ENCODE measurements around the gene IFITM1.
"Not testable (repeated sequence)": the region's sequence is repeated elsewhere in the genome, so short reads cannot be mapped to it uniquely, and the experiment has no call there.

IFITM1 gene

DNA sequence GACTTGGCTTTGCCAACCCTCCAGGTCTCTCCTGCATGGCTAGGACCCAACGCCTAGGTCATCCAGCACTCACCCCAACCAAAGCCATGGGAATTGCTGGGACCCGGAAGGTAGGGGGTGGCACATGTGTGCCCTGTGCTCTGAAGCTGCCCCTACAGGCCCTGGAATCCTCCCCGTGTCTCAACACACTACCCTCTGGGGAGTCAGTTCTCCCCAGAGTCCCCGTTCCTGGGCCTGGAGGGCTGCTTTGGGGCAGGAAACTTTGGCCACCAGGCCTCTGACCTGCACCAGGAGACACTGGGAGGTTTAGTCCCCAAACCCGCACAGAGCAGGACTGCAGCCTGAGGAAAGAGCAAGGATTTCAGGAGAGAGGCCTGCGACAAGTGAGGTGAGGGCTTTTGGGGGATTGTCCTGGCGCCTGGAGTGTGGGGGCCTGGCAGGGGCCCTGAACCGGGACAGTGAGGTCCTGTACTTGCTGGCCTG is 495 bp upstream of the IFITM1 start:
- Histone ChIP-seq H3K4me1 (ENCODE audit: control insufficient read depth, insufficient read depth, low read length) (peaks cover 27% of the 10 kb centered on the region), H3K27ac (ENCODE audit: low read length) (peak overlapping the region; percentile 41), H3K9ac (ENCODE audit: low read length in 2 of 2) (peak overlapping the region in 1 of 2 donors; percentile 38), H3K9me3 (ENCODE audit: control insufficient read depth in 2 of 2, low read length in 2 of 2) (no peaks in the 10 kb centered on the region), H3K27me3 (ENCODE audit: control insufficient read depth in 1 of 2, insufficient read depth in 2 of 2, low read length in 2 of 2) (peaks cover 2 to 16% of the 10 kb centered on the region in 2 donors), H3K4me3 (ENCODE audit: low read length in 2 of 2) (peak overlapping the region; percentile 5 to 71), H3K36me3 (ENCODE audit: control insufficient read depth in 2 of 2, insufficient read depth in 2 of 2, low read length in 2 of 2) (no peaks in the 10 kb centered on the region)

DNA sequence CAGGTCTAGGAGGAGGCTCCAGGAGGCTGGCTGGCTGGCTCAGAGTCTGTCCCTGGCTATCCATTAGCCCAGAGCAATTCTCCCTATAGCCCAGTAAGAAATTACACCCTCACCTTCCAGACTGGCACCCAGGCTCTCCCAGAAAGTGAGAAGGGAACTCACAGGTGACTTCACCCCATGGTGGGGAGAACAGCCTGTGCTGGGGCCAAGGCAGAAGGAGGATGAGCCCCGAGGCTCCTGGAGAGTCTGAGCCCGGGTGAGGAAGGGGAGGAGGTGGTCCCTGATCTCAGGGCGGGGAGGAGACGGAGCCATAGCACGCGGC is 675 bp downstream of the IFITM1 start:
- Histone ChIP-seq H3K27ac (ENCODE audit: low read length) (peak overlapping the region; percentile 41), H3K9ac (ENCODE audit: low read length in 2 of 2) (peak overlapping the region in 1 of 2 donors; percentile 57), H3K27me3 (ENCODE audit: control insufficient read depth in 1 of 2, insufficient read depth in 2 of 2, low read length in 2 of 2) (peaks cover 2 to 16% of the 10 kb centered on the region in 2 donors), H3K4me1 (ENCODE audit: control insufficient read depth, insufficient read depth, low read length) (peaks cover 30% of the 10 kb centered on the region), H3K4me3 (ENCODE audit: low read length in 2 of 2) (peak overlapping the region; percentile 60 to 71)
- H3K36me3 ChIP-seq (ENCODE audit: control insufficient read depth in 2 of 2, insufficient read depth in 2 of 2, low read length in 2 of 2); H3K9me3 ChIP-seq (ENCODE audit: control insufficient read depth in 2 of 2, low read length in 2 of 2): not testable (repeated sequence)

DNA sequence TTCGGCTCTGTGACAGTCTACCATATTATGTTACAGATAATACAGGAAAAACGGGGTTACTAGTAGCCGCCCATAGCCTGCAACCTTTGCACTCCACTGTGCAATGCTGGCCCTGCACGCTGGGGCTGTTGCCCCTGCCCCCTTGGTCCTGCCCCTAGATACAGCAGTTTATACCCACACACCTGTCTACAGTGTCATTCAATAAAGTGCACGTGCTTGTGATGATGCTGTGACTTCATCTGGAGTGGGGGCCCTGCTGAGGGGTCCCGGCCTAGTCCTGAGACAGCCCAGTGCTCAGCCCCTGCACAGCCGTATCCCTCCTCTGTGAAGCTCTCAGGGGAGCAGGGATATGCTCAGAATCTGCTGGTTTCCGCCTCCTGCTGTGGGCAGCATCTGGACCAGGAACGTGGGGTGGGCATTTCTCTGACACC is 1.2 kb downstream of the IFITM1 start:
- Histone ChIP-seq H3K27me3 (ENCODE audit: control insufficient read depth in 1 of 2, insufficient read depth in 2 of 2, low read length in 2 of 2) (peaks cover 2 to 16% of the 10 kb centered on the region in 2 donors), H3K4me3 (ENCODE audit: low read length in 2 of 2) (peak overlapping the region in 1 of 2 donors; percentile 71), H3K27ac (ENCODE audit: low read length) (peak overlapping the region; percentile 31), H3K4me1 (ENCODE audit: control insufficient read depth, insufficient read depth, low read length) (peaks cover 27% of the 10 kb centered on the region), H3K9me3 (ENCODE audit: control insufficient read depth in 2 of 2, low read length in 2 of 2) (no peaks in the 10 kb centered on the region), H3K36me3 (ENCODE audit: control insufficient read depth in 2 of 2, insufficient read depth in 2 of 2, low read length in 2 of 2) (no peaks in the 10 kb centered on the region), H3K9ac (ENCODE audit: low read length in 2 of 2) (peak overlapping the region in 1 of 2 donors; percentile 37)

DNA sequence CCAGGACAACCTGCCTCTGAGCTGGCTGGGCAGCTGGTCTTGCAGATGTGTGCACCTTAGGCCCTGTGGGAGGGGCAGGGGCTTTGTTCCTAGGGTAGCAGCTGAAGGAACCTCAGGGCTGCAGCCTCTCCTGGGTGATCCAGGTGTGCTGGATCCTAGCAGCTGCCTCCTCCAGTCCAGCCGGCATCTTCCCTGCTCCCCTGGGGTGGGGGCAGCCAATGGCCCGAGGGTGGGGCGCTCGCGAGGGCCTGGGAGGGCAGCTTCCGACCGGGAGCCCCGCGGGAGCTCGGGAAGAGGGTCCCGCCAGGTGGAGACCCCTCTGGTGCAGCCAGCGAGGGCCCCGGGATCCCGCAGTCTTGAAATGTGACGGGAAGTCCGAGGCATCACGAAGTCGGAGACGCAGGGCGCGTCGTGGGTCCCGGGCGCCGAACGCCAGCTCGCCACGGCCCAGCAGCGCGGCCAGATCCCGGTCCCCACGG is 1.7 kb downstream of the IFITM1 start:
- H3K27me3 ChIP-seq (ENCODE audit: control insufficient read depth in 1 of 2, insufficient read depth in 2 of 2, low read length in 2 of 2): peaks cover 2 to 16% of the 10 kb centered on the region in 2 donors
- no peaks in the 10 kb centered on the region for H3K9me3 ChIP-seq (ENCODE audit: control insufficient read depth in 2 of 2, low read length in 2 of 2)
- peak overlapping the region in 1 of 2 donors; percentile 37 for H3K9ac ChIP-seq (ENCODE audit: low read length in 2 of 2)
- H3K4me3 ChIP-seq (ENCODE audit: low read length in 2 of 2): peak overlapping the region in 1 of 2 donors; percentile 71
- H3K27ac ChIP-seq (ENCODE audit: low read length): peak overlapping the region; percentile 31
- peaks cover 26% of the 10 kb centered on the region for H3K4me1 ChIP-seq (ENCODE audit: control insufficient read depth, insufficient read depth, low read length)
- H3K36me3 ChIP-seq (ENCODE audit: control insufficient read depth in 2 of 2, insufficient read depth in 2 of 2, low read length in 2 of 2): no peaks in the 10 kb centered on the region

DNA sequence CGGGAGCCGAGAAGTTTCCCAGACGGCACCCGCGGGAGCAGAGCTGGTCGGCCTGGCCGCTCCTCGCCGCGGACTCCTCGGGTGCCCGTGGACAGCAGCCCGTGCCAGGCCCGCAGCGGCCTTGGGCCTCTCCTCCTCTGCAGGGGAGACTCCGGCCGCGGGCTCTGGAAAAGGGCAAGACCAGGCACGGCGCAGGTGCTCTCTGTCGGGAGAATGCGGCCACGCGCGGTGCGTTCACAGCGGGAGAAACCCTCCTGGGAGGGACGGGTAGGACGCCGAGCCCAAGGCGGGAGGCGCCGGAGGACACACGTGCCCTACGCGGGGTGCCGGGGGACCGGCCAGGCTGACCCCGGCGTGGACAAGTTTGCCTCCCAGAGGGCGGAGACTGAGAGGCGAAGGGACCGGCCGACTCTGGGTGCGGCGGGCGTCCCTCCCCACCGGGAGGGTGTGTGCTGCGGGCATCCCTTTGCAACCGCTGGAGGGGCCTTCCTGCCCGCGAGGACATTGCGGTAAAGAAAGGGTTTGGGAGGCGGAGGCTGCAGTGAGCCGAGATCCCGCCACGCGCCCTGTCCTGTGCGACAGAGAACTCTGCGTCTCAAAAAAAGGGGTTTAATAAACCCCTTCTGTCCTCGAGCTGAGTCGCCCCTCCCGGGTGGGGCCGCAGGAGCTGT is 2.3 kb downstream of the IFITM1 start:
- peaks cover 2 to 16% of the 10 kb centered on the region in 2 donors for H3K27me3 ChIP-seq (ENCODE audit: control insufficient read depth in 1 of 2, insufficient read depth in 2 of 2, low read length in 2 of 2)
- H3K36me3 ChIP-seq (ENCODE audit: control insufficient read depth in 2 of 2, insufficient read depth in 2 of 2, low read length in 2 of 2): no peaks in the 10 kb centered on the region
- no peaks in the 10 kb centered on the region for H3K9me3 ChIP-seq (ENCODE audit: control insufficient read depth in 2 of 2, low read length in 2 of 2)
- peak overlapping the region in 1 of 2 donors; percentile 71 for H3K4me3 ChIP-seq (ENCODE audit: low read length in 2 of 2)
- peaks cover 26% of the 10 kb centered on the region for H3K4me1 ChIP-seq (ENCODE audit: control insufficient read depth, insufficient read depth, low read length)
- peak overlapping the region in 1 of 2 donors; percentile 15 for H3K9ac ChIP-seq (ENCODE audit: low read length in 2 of 2)
- no peak overlapping the region for H3K27ac ChIP-seq (ENCODE audit: low read length)

DNA sequence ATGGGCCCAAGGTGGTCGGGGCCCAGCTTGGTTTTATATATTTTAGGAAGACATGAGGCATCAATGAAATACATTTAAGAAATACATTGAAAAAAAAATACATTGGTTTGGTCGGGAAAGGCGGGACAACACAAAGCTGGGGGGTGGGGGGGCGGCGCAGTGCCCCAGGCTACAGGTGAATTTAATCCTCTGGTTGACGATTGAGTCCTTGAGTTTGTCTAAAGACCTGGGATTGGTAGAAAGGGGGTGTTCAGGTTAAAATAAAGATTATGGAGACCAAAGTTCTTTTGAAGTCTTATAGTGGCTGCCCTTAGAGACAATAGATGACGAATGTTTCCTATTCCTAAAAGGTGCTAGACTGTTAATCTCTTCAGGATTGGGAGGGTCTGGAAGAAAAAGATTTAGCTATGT is 3.1 kb downstream of the IFITM1 start:
- no peak overlapping the region for H3K4me3 ChIP-seq (ENCODE audit: low read length in 2 of 2)
- H3K27ac ChIP-seq (ENCODE audit: low read length): no peak overlapping the region

DNA sequence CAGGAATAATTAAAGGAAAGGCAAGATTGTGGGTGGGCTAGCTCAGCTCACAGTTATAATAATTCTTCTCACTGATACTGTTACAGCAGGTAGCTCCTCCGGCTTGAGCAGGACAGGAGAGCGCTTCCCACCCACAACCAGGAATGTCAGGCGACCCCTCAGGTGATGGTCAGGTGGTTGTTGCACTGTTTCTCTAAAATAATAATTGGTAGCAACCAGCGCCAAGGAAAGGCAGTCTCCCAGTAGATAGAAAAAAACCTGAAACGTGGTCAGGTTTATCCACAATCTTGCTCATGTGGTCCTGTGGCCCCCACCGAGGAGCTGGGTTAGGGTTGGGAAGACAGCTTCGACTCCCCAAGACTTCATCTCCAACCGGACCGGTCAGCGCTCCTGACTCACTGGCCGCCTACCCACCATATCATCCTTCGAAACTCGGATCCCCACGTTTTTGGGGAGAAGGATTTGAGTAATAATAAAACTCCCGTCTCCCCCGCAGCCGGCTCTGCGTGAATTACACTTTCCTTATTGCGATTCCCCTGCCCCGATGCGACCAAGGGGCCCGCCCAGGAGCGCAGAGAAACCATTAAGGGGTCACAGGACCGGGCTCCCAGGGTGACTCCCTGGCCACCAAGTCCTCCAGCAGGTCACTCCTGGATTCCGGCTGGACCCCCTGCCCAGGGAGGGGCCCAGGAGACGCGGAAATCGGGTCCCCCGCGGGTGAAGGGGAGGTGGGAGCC is 4.0 kb downstream of the IFITM1 start:
- H3K9me3 ChIP-seq (ENCODE audit: control insufficient read depth in 2 of 2, low read length in 2 of 2); H3K36me3 ChIP-seq (ENCODE audit: control insufficient read depth in 2 of 2, insufficient read depth in 2 of 2, low read length in 2 of 2); H3K9ac ChIP-seq (ENCODE audit: low read length in 2 of 2): not testable (repeated sequence)
- peaks cover 2 to 16% of the 10 kb centered on the region in 2 donors for H3K27me3 ChIP-seq (ENCODE audit: control insufficient read depth in 1 of 2, insufficient read depth in 2 of 2, low read length in 2 of 2)
- peak overlapping the region in 1 of 2 donors; percentile 22 for H3K4me3 ChIP-seq (ENCODE audit: low read length in 2 of 2)
- peaks cover 19% of the 10 kb centered on the region for H3K4me1 ChIP-seq (ENCODE audit: control insufficient read depth, insufficient read depth, low read length)
- peak overlapping the region; percentile 11 for H3K27ac ChIP-seq (ENCODE audit: low read length)

More for the DNA sequence above, 3.1 kb downstream of the IFITM1 start:
- Histone ChIP-seq H3K9ac (ENCODE audit: low read length in 2 of 2) (no peak overlapping the region), H3K27me3 (ENCODE audit: control insufficient read depth in 1 of 2, insufficient read depth in 2 of 2, low read length in 2 of 2) (peaks cover 2 to 16% of the 10 kb centered on the region in 2 donors), H3K36me3 (ENCODE audit: control insufficient read depth in 2 of 2, insufficient read depth in 2 of 2, low read length in 2 of 2) (no peaks in the 10 kb centered on the region), H3K4me1 (ENCODE audit: control insufficient read depth, insufficient read depth, low read length) (peaks cover 23% of the 10 kb centered on the region), H3K9me3 (ENCODE audit: control insufficient read depth in 2 of 2, low read length in 2 of 2) (no peaks in the 10 kb centered on the region)

DNA sequence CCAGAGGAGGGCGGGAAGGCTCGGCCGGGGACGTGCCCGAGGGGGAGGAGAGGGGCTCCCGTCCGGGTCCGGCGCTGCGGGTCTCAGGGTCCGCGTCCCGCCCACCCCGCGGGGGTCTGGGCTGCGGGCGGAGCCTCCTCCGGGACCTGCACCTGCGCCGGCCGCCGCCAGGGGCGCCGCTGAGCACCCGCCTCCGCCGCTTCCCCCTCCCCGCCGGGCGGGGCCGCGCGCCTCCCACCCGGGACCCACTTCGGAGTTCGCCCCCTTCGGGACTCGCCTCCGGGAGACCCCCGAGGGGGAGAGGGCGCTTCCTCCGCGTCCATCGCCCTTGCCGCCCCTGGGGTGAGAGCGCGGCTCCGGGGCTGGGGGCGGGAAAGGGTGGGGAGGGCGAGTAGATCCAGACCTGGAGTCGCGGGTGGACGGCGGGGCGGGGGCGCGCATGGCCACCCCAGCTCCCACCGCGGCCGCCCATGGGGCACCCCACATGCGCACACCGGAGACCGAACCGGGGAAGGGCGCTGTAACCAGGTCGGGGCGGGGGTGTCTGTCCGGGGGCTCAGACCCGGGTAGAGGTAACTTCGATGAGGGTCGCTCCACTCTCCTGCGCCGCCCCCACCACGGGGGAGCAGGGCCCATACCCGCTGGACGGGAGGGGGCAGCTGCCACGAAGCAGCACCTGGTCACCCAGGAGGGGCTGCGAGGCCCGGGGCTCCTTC is 4.7 kb downstream of the IFITM1 start:
- peak overlapping the region in 1 of 2 donors; percentile 55 for H3K9ac ChIP-seq (ENCODE audit: low read length in 2 of 2)
- not testable (repeated sequence) for H3K9me3 ChIP-seq (ENCODE audit: control insufficient read depth in 2 of 2, low read length in 2 of 2); H3K36me3 ChIP-seq (ENCODE audit: control insufficient read depth in 2 of 2, insufficient read depth in 2 of 2, low read length in 2 of 2)
- peaks cover 2 to 16% of the 10 kb centered on the region in 2 donors for H3K27me3 ChIP-seq (ENCODE audit: control insufficient read depth in 1 of 2, insufficient read depth in 2 of 2, low read length in 2 of 2)
- peaks cover 16% of the 10 kb centered on the region for H3K4me1 ChIP-seq (ENCODE audit: control insufficient read depth, insufficient read depth, low read length)
- peak overlapping the region; percentile 53 for H3K27ac ChIP-seq (ENCODE audit: low read length)
- peak overlapping the region; percentile 83 to 92 for H3K4me3 ChIP-seq (ENCODE audit: low read length in 2 of 2)

DNA sequence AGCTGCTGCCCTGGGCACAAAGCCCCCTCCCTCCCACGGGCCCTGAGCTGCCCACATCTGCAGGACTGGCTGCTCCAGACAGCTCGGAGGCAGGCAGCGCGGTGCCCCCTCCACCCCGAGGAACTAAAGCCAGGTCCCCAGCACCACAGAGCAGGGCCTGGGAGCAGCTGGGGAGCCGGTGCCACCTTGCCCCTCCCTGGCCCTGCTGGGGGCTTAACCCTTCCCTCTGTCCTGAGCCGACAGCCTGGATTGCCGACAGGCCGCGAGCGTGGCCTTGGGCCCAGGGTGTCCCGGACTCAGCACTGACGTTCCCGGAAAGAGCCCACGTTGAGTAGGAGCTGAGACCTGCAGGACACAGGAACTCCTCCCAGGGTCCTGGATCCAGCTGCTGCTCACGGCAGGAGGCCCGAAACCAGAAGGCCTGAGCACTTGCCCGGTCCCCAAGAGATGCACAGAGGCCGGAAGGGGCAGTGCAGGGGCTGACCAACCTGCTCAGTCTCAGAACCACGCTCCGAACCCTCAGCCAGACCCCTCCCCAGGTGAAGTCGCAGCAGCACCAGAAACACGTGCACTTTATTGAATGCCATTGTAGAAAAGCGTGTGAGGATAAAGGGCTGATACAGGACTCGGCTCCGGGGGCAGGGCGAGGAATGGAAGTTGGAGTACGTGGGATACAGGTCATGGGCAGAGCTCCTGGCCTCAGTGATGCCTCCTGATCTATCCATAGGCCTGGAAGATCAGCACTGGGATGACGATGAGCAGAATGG is 5.5 kb downstream of the IFITM1 start:
- not testable (repeated sequence) for H3K36me3 ChIP-seq (ENCODE audit: control insufficient read depth in 2 of 2, insufficient read depth in 2 of 2, low read length in 2 of 2); H3K9me3 ChIP-seq (ENCODE audit: control insufficient read depth in 2 of 2, low read length in 2 of 2)
- Histone ChIP-seq H3K27ac (ENCODE audit: low read length) (peak overlapping the region; percentile 93), H3K27me3 (ENCODE audit: control insufficient read depth in 1 of 2, insufficient read depth in 2 of 2, low read length in 2 of 2) (peaks cover 2 to 16% of the 10 kb centered on the region in 2 donors), H3K4me1 (ENCODE audit: control insufficient read depth, insufficient read depth, low read length) (peaks cover 21% of the 10 kb centered on the region), H3K4me3 (ENCODE audit: low read length in 2 of 2) (peak overlapping the region; percentile 83 to 92), H3K9ac (ENCODE audit: low read length in 2 of 2) (peak overlapping the region; percentile 78 to 98)

DNA sequence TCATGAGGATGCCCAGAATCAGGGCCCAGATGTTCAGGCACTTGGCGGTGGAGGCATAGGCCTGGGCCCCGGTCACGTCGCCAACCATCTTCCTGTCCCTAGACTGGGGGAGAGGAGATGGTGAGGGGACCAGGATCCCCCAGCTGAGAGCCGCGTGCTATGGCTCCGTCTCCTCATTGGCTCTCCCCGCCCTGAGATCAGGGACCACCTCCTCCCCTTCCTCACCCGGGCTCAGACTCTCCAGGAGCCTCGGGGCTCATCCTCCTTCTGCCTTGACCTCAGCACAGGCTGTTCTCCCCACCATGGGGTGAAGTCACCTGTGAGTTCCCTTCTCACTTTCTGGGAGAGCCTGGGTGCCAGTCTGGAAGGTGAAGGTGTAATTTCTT is 6.0 kb downstream of the IFITM1 start:
- peak overlapping the region; percentile 78 to 98 for H3K9ac ChIP-seq (ENCODE audit: low read length in 2 of 2)
- H3K4me3 ChIP-seq (ENCODE audit: low read length in 2 of 2): peak overlapping the region; percentile 83 to 92
- not testable (repeated sequence) for H3K36me3 ChIP-seq (ENCODE audit: control insufficient read depth in 2 of 2, insufficient read depth in 2 of 2, low read length in 2 of 2); H3K9me3 ChIP-seq (ENCODE audit: control insufficient read depth in 2 of 2, low read length in 2 of 2)
- H3K27me3 ChIP-seq (ENCODE audit: control insufficient read depth in 1 of 2, insufficient read depth in 2 of 2, low read length in 2 of 2): peaks cover 2 to 16% of the 10 kb centered on the region in 2 donors
- H3K27ac ChIP-seq (ENCODE audit: low read length): peak overlapping the region; percentile 93
- H3K4me1 ChIP-seq (ENCODE audit: control insufficient read depth, insufficient read depth, low read length): peaks cover 27% of the 10 kb centered on the region

Measured in stomach smooth muscle (tissue), 2 donors.